WTC11 (cell line): ENCODE measurements around the gene NPEPL1. TPM values are rescaled to one million over a fixed set of nuclear protein-coding genes. Genes with fewer than 3 reads are reported as not detected.

ENCODE experiments used
- ATAC-seq: fragments of 200-7000 bp; cut with Tn5 transposase; 2 replicates; pipeline ENCODE4 v1.10.0; 2021; ENCODE audit warnings: mild to moderate bottlenecking, moderate library complexity
- CTCF ChIA-PET: fragments of 300-600 bp; sonication (Branson Sonifier 250); formaldehyde crosslinking; loops from one replicate; lab custom pipeline; 2021; ENCODE audit warnings: antibody characterized with exemption; lab: Charles Lee
- POLR2A ChIA-PET: fragments of 350-600 bp; sonication (Branson Sonifier 250); formaldehyde crosslinking; loops from one replicate; lab custom pipeline; 2021; ENCODE audit warnings: antibody characterized with exemption; lab: Charles Lee
- DNase-seq: peaks from one replicate; pipeline ENCODE4 v3.0.0; 2021; ENCODE audit warnings: low spot score
- H3K27ac Mint-ChIP-seq: 2 replicates; pipeline ENCODE4 v1.8.0; 2021; ENCODE audit warnings: mixed read lengths
- H3K27me3 Mint-ChIP-seq: 2 replicates; pipeline ENCODE4 v1.8.0; 2021; ENCODE audit warnings: low read depth, mild to moderate bottlenecking, moderate library complexity, mixed read lengths
- H3K36me3 Mint-ChIP-seq: 2 replicates; pipeline ENCODE4 v1.8.0; 2021; ENCODE audit warnings: mixed read lengths
- H3K4me1 Mint-ChIP-seq: 2 replicates; pipeline ENCODE4 v1.8.0; 2022; ENCODE audit warnings: mixed read lengths
- H3K4me3 Mint-ChIP-seq: 2 replicates; pipeline ENCODE4 v1.8.0; 2021; ENCODE audit warnings: mild to moderate bottlenecking, moderate library complexity, mixed read lengths
- H3K9me3 Mint-ChIP-seq: 2 replicates; pipeline ENCODE4 v1.8.0; 2021; ENCODE audit warnings: mixed read lengths
- CBFB ChIP-seq: sonication (generic); formaldehyde crosslinking; IDR thresholded peaks from 2 replicates; pipeline ENCODE4 v1.8.1; 2022; ENCODE audit warnings: mild to moderate bottlenecking, low read depth, missing genetic modification reagents
- CDX4 ChIP-seq: fragments of 250-450 bp; sonication (Bioruptor Pico); IDR thresholded peaks from 2 replicates; pipeline ENCODE4 v1.9.0; 2021; ENCODE audit warnings: moderate library complexity, mild to moderate bottlenecking, inconsistent platforms, borderline replicate concordance
- EMX1 ChIP-seq: fragments of 250-450 bp; sonication (Bioruptor Pico); IDR thresholded peaks from 2 replicates; pipeline ENCODE4 v1.8.0; 2021; ENCODE audit warnings: mild to moderate bottlenecking
- ERG ChIP-seq: fragments of 250-450 bp; sonication (Bioruptor Pico); IDR thresholded peaks from 2 replicates; pipeline ENCODE4 v1.8.0; 2021; ENCODE audit warnings: mild to moderate bottlenecking
- HMGXB4 ChIP-seq: sonication (generic); formaldehyde crosslinking; IDR thresholded peaks from 2 replicates; pipeline ENCODE4 v1.8.1; 2023; ENCODE audit warnings: mild to moderate bottlenecking, moderate library complexity, missing genetic modification reagents
- IRF2 ChIP-seq: sonication (generic); formaldehyde crosslinking; IDR thresholded peaks from 2 replicates; pipeline ENCODE4 v1.8.0; 2022; ENCODE audit warnings: low read depth, missing genetic modification reagents, borderline replicate concordance
- KAT7 ChIP-seq: sonication (generic); formaldehyde crosslinking; IDR thresholded peaks from 2 replicates; pipeline ENCODE4 v1.8.1; 2023; ENCODE audit warnings: missing genetic modification reagents, mild to moderate bottlenecking, borderline replicate concordance
- MYBL2 ChIP-seq: sonication (generic); formaldehyde crosslinking; IDR thresholded peaks from 2 replicates; pipeline ENCODE4 v1.8.1; 2023; ENCODE audit warnings: mild to moderate bottlenecking, moderate library complexity, missing genetic modification reagents
- NR3C1 ChIP-seq: sonication (generic); formaldehyde crosslinking; conservative IDR thresholded peaks from 2 replicates; pipeline ENCODE4 v1.8.1; 2023; ENCODE audit warnings: low read depth, mild to moderate bottlenecking, missing genetic modification reagents
- RELA ChIP-seq: sonication (generic); formaldehyde crosslinking; IDR thresholded peaks from 2 replicates; pipeline ENCODE4 v1.8.1; 2022; ENCODE audit warnings: missing genetic modification reagents, mild to moderate bottlenecking, borderline replicate concordance
- ZNF121 ChIP-seq: sonication (generic); formaldehyde crosslinking; IDR thresholded peaks from 2 replicates; pipeline ENCODE4 v1.8.0; 2023; ENCODE audit warnings: missing genetic modification reagents
- total RNA-seq: library from RNA; stranded (reverse); gene quantifications from 3 replicates; pipeline ENCODE4 v1.2.3, GENCODE V29; 2021
- TF ChIP-seq, protein P1 (sequence below): sonication (generic); formaldehyde crosslinking; IDR thresholded peaks from 2 replicates; pipeline ENCODE4 v1.8.0; 2022; ENCODE audit warnings: mild to moderate bottlenecking, missing genetic modification reagents
- TF ChIP-seq, protein P2 (sequence below): fragments of 250-450 bp; sonication (Bioruptor Pico); IDR thresholded peaks from 2 replicates; pipeline ENCODE4 v1.9.0; 2021; ENCODE audit warnings: mild to moderate bottlenecking, borderline replicate concordance

The NPEPL1 gene
- total RNA-seq, 1 experiment from 2014 or later = 39.9 TPM

GRCh38 chr20:58703765-58704371, 11.3 kb downstream of the NPEPL1 start:
- peak; percentile 3 for DNase-seq
- ChIA-PET CTCF (interaction anchor here (1.2 to 2.7 kb wide), 3 partner anchors 52 to 222 kb away, joined by 3 to 11 read pairs (median 8); partner anchors contain the start of gene STX16), POLR2A (no interaction called here)
- Mint-ChIP-seq H3K4me3 (no peak overlapping the region), H3K36me3 (peaks cover 42% of the 10 kb centered on the region), H3K27me3 (no peaks in the 10 kb centered on the region), H3K4me1 (peaks cover 9% of the 10 kb centered on the region), H3K27ac (no peak overlapping the region), H3K9me3 (peaks cover 4% of the 10 kb centered on the region)
- no peak for ATAC-seq
- TF ChIP-seq NR3C1 (CRISPR knock-in tag) (no peak), RELA (CRISPR knock-in tag) (no peak), KAT7 (CRISPR knock-in tag) (no peak), ZNF121 (no peak), MYBL2 (no peak), HMGXB4 (CRISPR knock-in tag) (no peak), ERG (CRISPR knock-in tag) (no peak), CBFB (no peak), IRF2 (CRISPR knock-in tag) (no peak), EMX1 (CRISPR knock-in tag) (no peak), CDX4 (CRISPR knock-in tag) (no peak)
- TF ChIP-seq, protein P1, sequence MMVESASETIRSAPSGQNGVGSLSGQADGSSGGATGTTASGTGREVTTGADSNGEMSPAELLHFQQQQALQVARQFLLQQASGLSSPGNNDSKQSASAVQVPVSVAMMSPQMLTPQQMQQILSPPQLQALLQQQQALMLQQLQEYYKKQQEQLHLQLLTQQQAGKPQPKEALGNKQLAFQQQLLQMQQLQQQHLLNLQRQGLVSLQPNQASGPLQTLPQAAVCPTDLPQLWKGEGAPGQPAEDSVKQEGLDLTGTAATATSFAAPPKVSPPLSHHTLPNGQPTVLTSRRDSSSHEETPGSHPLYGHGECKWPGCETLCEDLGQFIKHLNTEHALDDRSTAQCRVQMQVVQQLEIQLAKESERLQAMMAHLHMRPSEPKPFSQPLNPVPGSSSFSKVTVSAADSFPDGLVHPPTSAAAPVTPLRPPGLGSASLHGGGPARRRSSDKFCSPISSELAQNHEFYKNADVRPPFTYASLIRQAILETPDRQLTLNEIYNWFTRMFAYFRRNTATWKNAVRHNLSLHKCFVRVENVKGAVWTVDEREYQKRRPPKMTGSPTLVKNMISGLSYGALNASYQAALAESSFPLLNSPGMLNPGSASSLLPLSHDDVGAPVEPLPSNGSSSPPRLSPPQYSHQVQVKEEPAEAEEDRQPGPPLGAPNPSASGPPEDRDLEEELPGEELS (CRISPR knock-in tag) = no peak
- TF ChIP-seq, protein P2, sequence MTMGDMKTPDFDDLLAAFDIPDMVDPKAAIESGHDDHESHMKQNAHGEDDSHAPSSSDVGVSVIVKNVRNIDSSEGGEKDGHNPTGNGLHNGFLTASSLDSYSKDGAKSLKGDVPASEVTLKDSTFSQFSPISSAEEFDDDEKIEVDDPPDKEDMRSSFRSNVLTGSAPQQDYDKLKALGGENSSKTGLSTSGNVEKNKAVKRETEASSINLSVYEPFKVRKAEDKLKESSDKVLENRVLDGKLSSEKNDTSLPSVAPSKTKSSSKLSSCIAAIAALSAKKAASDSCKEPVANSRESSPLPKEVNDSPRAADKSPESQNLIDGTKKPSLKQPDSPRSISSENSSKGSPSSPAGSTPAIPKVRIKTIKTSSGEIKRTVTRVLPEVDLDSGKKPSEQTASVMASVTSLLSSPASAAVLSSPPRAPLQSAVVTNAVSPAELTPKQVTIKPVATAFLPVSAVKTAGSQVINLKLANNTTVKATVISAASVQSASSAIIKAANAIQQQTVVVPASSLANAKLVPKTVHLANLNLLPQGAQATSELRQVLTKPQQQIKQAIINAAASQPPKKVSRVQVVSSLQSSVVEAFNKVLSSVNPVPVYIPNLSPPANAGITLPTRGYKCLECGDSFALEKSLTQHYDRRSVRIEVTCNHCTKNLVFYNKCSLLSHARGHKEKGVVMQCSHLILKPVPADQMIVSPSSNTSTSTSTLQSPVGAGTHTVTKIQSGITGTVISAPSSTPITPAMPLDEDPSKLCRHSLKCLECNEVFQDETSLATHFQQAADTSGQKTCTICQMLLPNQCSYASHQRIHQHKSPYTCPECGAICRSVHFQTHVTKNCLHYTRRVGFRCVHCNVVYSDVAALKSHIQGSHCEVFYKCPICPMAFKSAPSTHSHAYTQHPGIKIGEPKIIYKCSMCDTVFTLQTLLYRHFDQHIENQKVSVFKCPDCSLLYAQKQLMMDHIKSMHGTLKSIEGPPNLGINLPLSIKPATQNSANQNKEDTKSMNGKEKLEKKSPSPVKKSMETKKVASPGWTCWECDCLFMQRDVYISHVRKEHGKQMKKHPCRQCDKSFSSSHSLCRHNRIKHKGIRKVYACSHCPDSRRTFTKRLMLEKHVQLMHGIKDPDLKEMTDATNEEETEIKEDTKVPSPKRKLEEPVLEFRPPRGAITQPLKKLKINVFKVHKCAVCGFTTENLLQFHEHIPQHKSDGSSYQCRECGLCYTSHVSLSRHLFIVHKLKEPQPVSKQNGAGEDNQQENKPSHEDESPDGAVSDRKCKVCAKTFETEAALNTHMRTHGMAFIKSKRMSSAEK (CRISPR knock-in tag) = no peak
